Coronary artery (tissue), 2 donors: Measurements from ENCODE around the gene S1PR3.
A peak's percentile ranks its signal among the peaks of the same experiment; 100 is the strongest.

Experiments
- DNase-seq: peaks from one replicate; pipeline ENCODE4 v3.0.0-alpha.2; 2017; ENCODE audit warnings: low spot score
- H3K27ac ChIP-seq, 2 donors: fragments of 200-600 bp; sonication (generic); one replicate each; pipeline ENCODE4 v1.5.1; 2016 to 2019
- H3K4me3 ChIP-seq: fragments of 200-600 bp; sonication (generic); 2 replicates; pipeline ENCODE4 v1.5.1; 2016; ENCODE audit warnings: mild to moderate bottlenecking, moderate library complexity
- CTCF ChIP-seq: fragments of 200-600 bp; sonication (generic); IDR thresholded peaks from one replicate; pipeline ENCODE4 v1.5.1; 2019; ENCODE audit warnings: antibody characterized with exemption

The S1PR3 gene

GRCh38 chr9:89015336-89015735 lies 24.1 kb downstream of the S1PR3 start:
- DNase-seq: no peak

GRCh38 chr9:89020754-89021153 lies 29.5 kb downstream of the S1PR3 start:
- DNase-seq: no peak
- Histone ChIP-seq H3K4me3 (no peak overlapping the region), H3K27ac (peak overlapping the region in 1 of 2 donors; percentile 25)
- no peak for TF ChIP-seq CTCF

More at GRCh38 chr9:89015336-89015735, 24.1 kb downstream of the S1PR3 start:
- TF ChIP-seq CTCF: no peak
- Histone ChIP-seq H3K4me3 (no peak overlapping the region), H3K27ac (no peak overlapping the region)

GRCh38 chr9:89021154-89021803 lies 30.0 kb downstream of the S1PR3 start:
- Histone ChIP-seq H3K27ac (peak overlapping the region in 1 of 2 donors; percentile 73), H3K4me3 (no peak overlapping the region)
- TF ChIP-seq CTCF: no peak
- DNase-seq: no peak

GRCh38 chr9:89022001-89022759 lies 30.9 kb downstream of the S1PR3 start:
- TF ChIP-seq CTCF: no peak
- Histone ChIP-seq H3K4me3 (no peak overlapping the region), H3K27ac (peak overlapping the region in 1 of 2 donors; percentile 73)
- DNase-seq: no peak

GRCh38 chr9:89022902-89023301 lies 31.6 kb downstream of the S1PR3 start:
- Histone ChIP-seq H3K27ac (peak overlapping the region in 1 of 2 donors; percentile 73), H3K4me3 (no peak overlapping the region)
- no peak for DNase-seq
- TF ChIP-seq CTCF: no peak

GRCh38 chr9:89023740-89024139 lies 32.5 kb downstream of the S1PR3 start:
- no peak overlapping the region for H3K4me3 ChIP-seq
- no peak for TF ChIP-seq CTCF
- H3K27ac ChIP-seq: peak overlapping the region in 1 of 2 donors; percentile 36
- no peak for DNase-seq

GRCh38 chr9:89024727-89025126 lies 33.5 kb downstream of the S1PR3 start:
- TF ChIP-seq CTCF: no peak
- no peak for DNase-seq
- Histone ChIP-seq H3K27ac (peak overlapping the region in 1 of 2 donors; percentile 12), H3K4me3 (no peak overlapping the region)
